RWPE2 (cell line): ENCODE measurements around the gene COL21A1.
A peak's percentile ranks its signal among the peaks of the same experiment; 100 is the strongest.

Source experiments
- ATAC-seq: fragments of 200-7000 bp; cut with Tn5 transposase; 3 replicates; pipeline ENCODE4 v1.9.1; 2021; ENCODE audit warnings: low read depth
- DNase-seq: peaks from one replicate; pipeline ENCODE4 v3.0.0-alpha.2; 2020; ENCODE audit warnings: low spot score
- H3K27ac ChIP-seq: fragments of 450-650 bp; 2 replicates; pipeline ENCODE4 v1.5.1; 2017; ENCODE audit warnings: mild to moderate bottlenecking; ENCODE audit not compliant: poor library complexity, severe bottlenecking
- H3K27me3 ChIP-seq: fragments of 250-450 bp; sonication (Bioruptor Pico); 2 replicates; pipeline ENCODE4 v1.5.1; 2021; ENCODE audit warnings: mild to moderate bottlenecking, moderate library complexity; ENCODE audit not compliant: insufficient read depth, poor library complexity, severe bottlenecking
- H3K36me3 ChIP-seq: fragments of 250-450 bp; sonication (Bioruptor Pico); 2 replicates; pipeline ENCODE4 v1.5.1; 2020; ENCODE audit warnings: low read depth, mild to moderate bottlenecking, moderate library complexity
- H3K4me1 ChIP-seq: fragments of 250-450 bp; sonication (Bioruptor Pico); 2 replicates; pipeline ENCODE4 v1.5.1; 2021; ENCODE audit warnings: mild to moderate bottlenecking, moderate library complexity; ENCODE audit not compliant: insufficient read depth, poor library complexity, severe bottlenecking
- H3K4me3 ChIP-seq: fragments of 250-450 bp; sonication (Bioruptor Pico); 2 replicates; pipeline ENCODE4 v1.5.1; 2021; ENCODE audit warnings: mild to moderate bottlenecking, moderate library complexity; ENCODE audit not compliant: severe bottlenecking
- H3K9me3 ChIP-seq: fragments of 250-450 bp; sonication (Bioruptor Pico); 2 replicates; pipeline ENCODE4 v1.5.1; 2021; ENCODE audit warnings: mild to moderate bottlenecking, moderate library complexity; ENCODE audit not compliant: severe bottlenecking
- TF ChIP-seq, protein P1 (sequence below): fragments of 450-650 bp; IDR thresholded peaks from one replicate; pipeline ENCODE4 v1.5.1; 2017; ENCODE audit warnings: mild to moderate bottlenecking, moderate library complexity; ENCODE audit not compliant: poor library complexity, severe bottlenecking

COL21A1 gene

DNA sequence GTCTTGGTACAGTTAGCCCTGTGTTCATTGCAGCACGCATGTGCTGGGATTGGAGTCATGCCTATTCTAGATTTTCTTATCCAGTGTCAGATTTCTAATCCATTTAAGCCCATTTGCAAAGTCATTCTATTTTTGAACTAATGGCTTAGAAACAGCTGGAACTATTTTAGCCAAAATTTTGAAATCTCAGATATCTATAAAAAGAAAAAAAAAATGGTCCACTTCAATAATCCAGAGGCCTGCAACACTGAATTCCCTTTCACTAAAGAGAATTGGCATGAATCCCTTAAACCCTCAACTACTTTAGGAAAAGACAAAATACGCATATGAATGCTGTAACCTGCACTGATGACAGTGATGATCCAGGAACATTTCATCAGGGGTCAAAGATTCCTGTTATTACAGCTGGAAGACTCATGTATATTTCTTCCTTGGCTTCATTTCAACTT lies 1.5 kb downstream of the COL21A1 start:
- DNase-seq (no peak), ATAC-seq (no peak)
- no peaks in the 10 kb centered on the region for H3K36me3 ChIP-seq
- H3K4me1 ChIP-seq: peaks cover 32% of the 10 kb centered on the region
- no peaks in the 10 kb centered on the region for H3K9me3 ChIP-seq
- TF ChIP-seq, protein P1, sequence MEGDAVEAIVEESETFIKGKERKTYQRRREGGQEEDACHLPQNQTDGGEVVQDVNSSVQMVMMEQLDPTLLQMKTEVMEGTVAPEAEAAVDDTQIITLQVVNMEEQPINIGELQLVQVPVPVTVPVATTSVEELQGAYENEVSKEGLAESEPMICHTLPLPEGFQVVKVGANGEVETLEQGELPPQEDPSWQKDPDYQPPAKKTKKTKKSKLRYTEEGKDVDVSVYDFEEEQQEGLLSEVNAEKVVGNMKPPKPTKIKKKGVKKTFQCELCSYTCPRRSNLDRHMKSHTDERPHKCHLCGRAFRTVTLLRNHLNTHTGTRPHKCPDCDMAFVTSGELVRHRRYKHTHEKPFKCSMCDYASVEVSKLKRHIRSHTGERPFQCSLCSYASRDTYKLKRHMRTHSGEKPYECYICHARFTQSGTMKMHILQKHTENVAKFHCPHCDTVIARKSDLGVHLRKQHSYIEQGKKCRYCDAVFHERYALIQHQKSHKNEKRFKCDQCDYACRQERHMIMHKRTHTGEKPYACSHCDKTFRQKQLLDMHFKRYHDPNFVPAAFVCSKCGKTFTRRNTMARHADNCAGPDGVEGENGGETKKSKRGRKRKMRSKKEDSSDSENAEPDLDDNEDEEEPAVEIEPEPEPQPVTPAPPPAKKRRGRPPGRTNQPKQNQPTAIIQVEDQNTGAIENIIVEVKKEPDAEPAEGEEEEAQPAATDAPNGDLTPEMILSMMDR: no peak
- H3K27me3 ChIP-seq: no peaks in the 10 kb centered on the region
- no peak overlapping the region for H3K27ac ChIP-seq
- no peak overlapping the region for H3K4me3 ChIP-seq

DNA sequence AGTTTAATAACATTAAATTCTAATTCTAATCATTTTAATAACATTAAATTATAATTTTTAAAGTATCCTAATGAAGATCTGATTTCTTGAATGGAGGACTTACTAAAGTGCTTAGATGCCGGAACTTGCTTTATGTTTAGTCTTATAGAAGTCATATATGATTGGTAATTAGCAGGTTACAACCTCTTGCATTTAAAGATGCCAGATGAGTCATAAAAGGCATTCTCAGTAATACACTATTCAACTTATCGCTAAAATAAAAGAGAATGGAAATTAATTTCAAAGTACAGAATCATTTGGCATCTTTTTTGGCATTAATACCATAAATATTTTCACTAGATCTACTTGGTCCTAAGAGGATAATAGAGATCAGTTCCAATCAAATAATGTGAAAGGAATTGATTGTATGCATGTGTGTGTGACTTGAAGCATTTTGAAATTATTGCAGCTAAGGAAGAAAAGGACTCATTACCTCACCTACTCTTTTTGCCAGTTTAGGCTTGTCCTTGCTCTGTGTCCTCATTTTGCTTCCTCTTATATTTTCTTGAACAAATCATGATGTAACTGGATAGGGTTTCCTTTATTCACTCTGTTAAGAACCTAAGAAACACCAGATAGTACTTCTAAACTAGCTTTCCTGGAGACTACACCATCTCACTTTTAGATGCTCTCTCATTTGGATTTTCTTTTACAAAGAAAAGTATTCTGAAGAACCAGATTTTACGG lies 2.7 kb downstream of the COL21A1 start:
- peak; percentile 58 for ATAC-seq
- TF ChIP-seq, protein P1: no peak
- no peak for DNase-seq
- H3K9me3 ChIP-seq: no peaks in the 10 kb centered on the region
- H3K27me3 ChIP-seq: no peaks in the 10 kb centered on the region
- no peaks in the 10 kb centered on the region for H3K36me3 ChIP-seq
- peaks cover 32% of the 10 kb centered on the region for H3K4me1 ChIP-seq
- peak overlapping the region; percentile 35 for H3K27ac ChIP-seq
- H3K4me3 ChIP-seq: no peak overlapping the region

DNA sequence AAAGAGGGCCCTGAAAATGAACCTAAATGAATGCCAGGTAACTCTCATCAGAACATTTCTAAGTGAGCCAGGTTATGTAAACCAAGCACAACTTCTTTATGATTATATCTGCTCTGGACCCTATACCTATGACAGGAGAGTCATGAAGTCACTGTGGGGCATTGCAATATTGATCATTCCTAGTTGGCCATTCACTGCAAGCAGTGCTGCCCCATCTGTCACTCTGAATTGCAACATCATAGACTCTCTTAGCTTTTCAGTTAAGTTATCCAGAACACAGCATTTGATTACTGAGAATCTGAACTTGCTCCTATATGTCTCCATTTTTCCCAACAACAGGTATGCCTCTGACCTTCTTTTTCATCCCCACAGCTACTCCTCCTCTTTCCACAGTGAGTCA lies 3.3 kb downstream of the COL21A1 start:
- DNase-seq (no peak), ATAC-seq (no peak)
- Histone ChIP-seq H3K27me3 (no peaks in the 10 kb centered on the region), H3K27ac (peak overlapping the region; percentile 35), H3K4me1 (peaks cover 32% of the 10 kb centered on the region), H3K4me3 (no peak overlapping the region), H3K9me3 (no peaks in the 10 kb centered on the region), H3K36me3 (no peaks in the 10 kb centered on the region)
- TF ChIP-seq, protein P1: no peak

DNA sequence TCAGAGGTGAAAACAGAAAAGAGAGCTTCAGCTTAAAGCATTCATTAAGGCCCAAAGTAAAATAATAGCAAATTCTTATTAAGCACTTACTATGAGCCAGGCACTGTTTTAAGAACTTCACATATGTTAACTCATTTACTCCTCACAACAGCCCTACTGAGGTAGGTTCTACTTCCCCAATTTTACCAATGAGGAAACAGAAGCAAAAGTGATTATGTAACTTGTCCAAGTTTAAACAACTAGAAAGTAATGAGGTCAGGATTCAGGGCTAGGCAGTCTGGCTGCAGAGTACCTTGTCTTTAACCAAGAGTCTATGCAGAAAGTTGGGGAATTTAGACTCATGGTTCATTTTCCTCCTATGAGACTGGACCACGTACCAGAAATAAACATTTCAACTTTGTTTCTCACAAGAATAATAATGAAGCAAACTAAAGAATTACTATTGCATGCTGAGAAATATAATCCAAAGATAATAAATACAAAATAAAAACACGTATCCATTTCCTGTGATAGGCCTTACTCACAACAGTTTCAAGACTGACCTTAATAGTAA lies 3.8 kb downstream of the COL21A1 start:
- peaks cover 32% of the 10 kb centered on the region for H3K4me1 ChIP-seq
- no peaks in the 10 kb centered on the region for H3K27me3 ChIP-seq
- TF ChIP-seq, protein P1: no peak
- DNase-seq (no peak), ATAC-seq (no peak)
- no peaks in the 10 kb centered on the region for H3K9me3 ChIP-seq
- no peak overlapping the region for H3K27ac ChIP-seq
- H3K36me3 ChIP-seq: no peaks in the 10 kb centered on the region
- H3K4me3 ChIP-seq: no peak overlapping the region

DNA sequence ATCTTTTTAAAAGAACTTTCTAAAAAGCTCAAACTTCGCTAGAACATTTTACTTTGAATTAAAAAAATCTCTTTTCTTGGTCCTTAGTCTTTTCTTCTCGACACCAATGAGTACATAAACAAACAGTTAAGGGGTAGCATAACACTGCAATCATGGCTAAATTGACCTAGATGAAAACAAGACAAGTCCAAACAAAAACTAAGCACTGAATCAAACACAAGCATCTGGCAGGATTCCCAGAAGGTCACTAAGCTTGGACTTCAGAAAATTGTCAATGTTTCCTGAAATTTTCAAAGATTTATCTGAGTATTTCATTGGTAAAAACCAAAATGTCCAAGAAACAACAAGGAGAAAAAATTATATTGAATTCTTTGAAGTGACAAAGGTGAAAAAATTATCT lies 5.0 kb downstream of the COL21A1 start:
- TF ChIP-seq, protein P1: no peak
- DNase-seq: no peak
- H3K27ac ChIP-seq: no peak overlapping the region
- peak; percentile 59; the same call in 2 of the 3 replicates for ATAC-seq
- H3K36me3 ChIP-seq: no peaks in the 10 kb centered on the region
- H3K27me3 ChIP-seq: no peaks in the 10 kb centered on the region
- H3K4me1 ChIP-seq: peaks cover 32% of the 10 kb centered on the region
- H3K9me3 ChIP-seq: no peaks in the 10 kb centered on the region
- no peak overlapping the region for H3K4me3 ChIP-seq
